GM23338 (cell line): Measurements from ENCODE around the gene VEPH1. TPM values are rescaled to one million over a fixed set of nuclear protein-coding genes. Genes with fewer than 3 reads are reported as not detected.

Source experiments
- ATAC-seq: fragments of 200-7000 bp; cut with Tn5 transposase; 3 replicates; pipeline ENCODE4 v1.9.1; 2020
- DNase-seq: peaks from one replicate; pipeline ENCODE4 v3.0.0-alpha.2; 2015; ENCODE audit warnings: low spot score
- H2AFZ ChIP-seq: fragments of 200-600 bp; sonication (generic); 2 replicates; pipeline ENCODE4 v1.8.0; 2016; ENCODE audit warnings: antibody characterized with exemption, mild to moderate bottlenecking, moderate library complexity
- H3F3A ChIP-seq: fragments of 200-600 bp; sonication (generic); replicated peaks from 2 replicates; pipeline ENCODE4 v1.8.0; 2017; ENCODE audit warnings: antibody characterized with exemption, mixed run types, low read depth
- H3K27ac ChIP-seq: fragments of 200-600 bp; sonication (generic); 2 replicates; pipeline ENCODE4 v1.6.1; 2016; ENCODE audit warnings: low read depth
- H3K27me3 ChIP-seq: fragments of 200-600 bp; sonication (generic); 2 replicates; pipeline ENCODE4 v1.8.0; 2016; ENCODE audit warnings: mild to moderate bottlenecking, mixed run types, moderate library complexity; ENCODE audit not compliant: insufficient read depth
- H3K36me3 ChIP-seq: fragments of 200-600 bp; sonication (generic); 2 replicates; pipeline ENCODE4 v1.8.0; 2016; ENCODE audit warnings: mild to moderate bottlenecking; ENCODE audit not compliant: insufficient read depth
- H3K4me1 ChIP-seq: fragments of 200-600 bp; sonication (generic); 2 replicates; pipeline ENCODE4 v1.8.0; 2016; ENCODE audit warnings: mild to moderate bottlenecking, moderate library complexity; ENCODE audit not compliant: insufficient read depth
- H3K4me2 ChIP-seq: fragments of 200-600 bp; sonication (generic); 2 replicates; pipeline ENCODE4 v1.7.1; 2017; ENCODE audit warnings: mixed run types
- H3K4me3 ChIP-seq: fragments of 200-600 bp; sonication (generic); 2 replicates; pipeline ENCODE4 v1.6.1; 2016; ENCODE audit warnings: mixed run types
- H3K79me2 ChIP-seq: fragments of 200-600 bp; sonication (generic); replicated peaks from 2 replicates; pipeline ENCODE4 v1.8.0; 2017; ENCODE audit warnings: mild to moderate bottlenecking; ENCODE audit not compliant: insufficient read depth
- H3K9me2 ChIP-seq: fragments of 200-600 bp; sonication (generic); 2 replicates; pipeline ENCODE4 v1.8.0; 2017; ENCODE audit not compliant: insufficient read depth
- H4K20me1 ChIP-seq: fragments of 200-600 bp; sonication (generic); replicated peaks from 2 replicates; pipeline ENCODE4 v1.8.0; 2017; ENCODE audit warnings: mild to moderate bottlenecking; ENCODE audit not compliant: insufficient read depth
- H3K27ac Mint-ChIP-seq: 2 replicates; pipeline ENCODE4 v1.8.0; 2020; ENCODE audit warnings: inconsistent platforms, mild to moderate bottlenecking, moderate library complexity, mixed read lengths
- H3K27me3 Mint-ChIP-seq: 3 replicates; pipeline ENCODE4 v1.8.0; 2022; ENCODE audit warnings: low read depth, mild to moderate bottlenecking, moderate library complexity, mixed read lengths, inconsistent platforms; ENCODE audit not compliant: insufficient read depth, poor library complexity
- H3K36me3 Mint-ChIP-seq: 3 replicates; pipeline ENCODE4 v1.8.0; 2021; ENCODE audit warnings: low read depth, mild to moderate bottlenecking, inconsistent platforms, moderate library complexity, mixed read lengths
- H3K4me1 Mint-ChIP-seq: 3 replicates; pipeline ENCODE4 v1.8.0; 2020; ENCODE audit warnings: mild to moderate bottlenecking, inconsistent platforms, mixed read lengths
- H3K4me3 Mint-ChIP-seq: 3 replicates; pipeline ENCODE4 v1.8.0; 2021; ENCODE audit warnings: moderate library complexity, mild to moderate bottlenecking, inconsistent platforms, mixed read lengths
- H3K9me3 Mint-ChIP-seq: 3 replicates; pipeline ENCODE4 v1.8.0; 2020; ENCODE audit warnings: moderate library complexity, mild to moderate bottlenecking, inconsistent platforms, mixed read lengths
- CREB1 ChIP-seq: fragments of 250-450 bp; sonication (Bioruptor Pico); IDR thresholded peaks from 2 replicates; pipeline ENCODE4 v1.5.0; 2020; ENCODE audit warnings: low read depth, mild to moderate bottlenecking, moderate library complexity
- CTCF ChIP-seq, 2 experiments: fragments of 200-600 bp in 1 of 2; sonication (generic) in 1 of 2; conservative IDR thresholded peaks; 2 replicates each; pipeline versions ENCODE4 v1.5.1 to v1.6.1; 2016 to 2017; ENCODE audit warnings: antibody characterized with exemption in 2 of 2, low read depth in 2 of 2, mild to moderate bottlenecking in 2 of 2, moderate library complexity in 1 of 2
- ETS1 ChIP-seq: IDR thresholded peaks from 2 replicates; pipeline ENCODE4 v1.6.1; 2016; ENCODE audit warnings: antibody characterized with exemption
- EZH2 ChIP-seq: fragments of 200-600 bp; sonication (generic); IDR thresholded peaks from one replicate; pipeline ENCODE4 v1.8.0; 2017; ENCODE audit warnings: antibody characterized with exemption, mild to moderate bottlenecking, low read depth; ENCODE audit not compliant: unreplicated experiment
- EZH2phosphoT487 ChIP-seq: fragments of 200-600 bp; sonication (generic); IDR thresholded peaks from one replicate; pipeline ENCODE4 v1.8.1; 2018; ENCODE audit warnings: antibody characterized with exemption; ENCODE audit not compliant: unreplicated experiment
- JUNB ChIP-seq: IDR thresholded peaks from one replicate; pipeline ENCODE4 v1.6.1; 2016; ENCODE audit warnings: antibody characterized with exemption; ENCODE audit not compliant: unreplicated experiment
- NANOG ChIP-seq: IDR thresholded peaks from 2 replicates; pipeline ENCODE4 v1.6.1; 2016; ENCODE audit warnings: antibody characterized with exemption, borderline replicate concordance
- POLR2AphosphoS5 ChIP-seq: IDR thresholded peaks from 2 replicates; pipeline ENCODE4 v1.6.1; 2016; ENCODE audit warnings: antibody characterized with exemption, low read depth
- REST ChIP-seq: IDR thresholded peaks from one replicate; pipeline ENCODE4 v1.6.1; 2018; ENCODE audit warnings: antibody characterized with exemption; ENCODE audit not compliant: unreplicated experiment
- STAT1 ChIP-seq: IDR thresholded peaks from one replicate; pipeline ENCODE4 v1.6.1; 2016; ENCODE audit warnings: antibody characterized with exemption; ENCODE audit not compliant: unreplicated experiment
- ZNF114 ChIP-seq: fragments of 250-450 bp; sonication (Bioruptor Pico); IDR thresholded peaks from 2 replicates; pipeline ENCODE4 v1.5.0; 2020; ENCODE audit warnings: mild to moderate bottlenecking, moderate library complexity
- ZNF331 ChIP-seq: fragments of 250-450 bp; sonication (Bioruptor Pico); IDR thresholded peaks from 2 replicates; pipeline ENCODE4 v1.5.0; 2020; ENCODE audit warnings: low read depth, mild to moderate bottlenecking, moderate library complexity
- ZNF462 ChIP-seq: fragments of 250-450 bp; sonication (Bioruptor Pico); IDR thresholded peaks from 2 replicates; pipeline ENCODE4 v1.5.0; 2020; ENCODE audit warnings: mild to moderate bottlenecking, moderate library complexity
- polyA plus RNA-seq: library from polyadenylated mRNA; unstranded; fragments of >200 nt; fragmentation: Nextera tagmentation; extraction: Ambion mirVana; gene quantifications from 2 replicates; pipeline ENCODE4 v1.2.1, GENCODE V29; 2016
- total RNA-seq: library from RNA; depleted of rRNA; stranded (reverse); fragments of >200 nt; shearing (Covaris generic); gene quantifications from 2 replicates; pipeline ENCODE4 v1.2.3, GENCODE V29; 2014

Gene VEPH1
- total and polyA plus RNA-seq, 2 experiments from 2014 or later = 15.4 to 33.8 TPM

GRCh38 chr3:157543501-157544035 is 40.4 kb upstream of the VEPH1 start:
- Histone ChIP-seq H3K9me2 (no peaks in the 10 kb centered on the region), H3F3A (no peaks in the 10 kb centered on the region), H3K27me3 (0 out of 2 replicates have a peak, but pooled peaks cover 5% of the 10 kb centered on the region), H2AFZ (peak overlapping the region; percentile 100), H4K20me1 (no peaks in the 10 kb centered on the region), H3K4me3 (peak overlapping the region; percentile 67), H3K4me1 (no peaks in the 10 kb centered on the region; the same call in 1 of the 2 replicates), H3K79me2 (no peaks in the 10 kb centered on the region), H3K36me3 (no peaks in the 10 kb centered on the region), H3K27ac (no peak overlapping the region), H3K4me2 (peak overlapping the region; percentile 92)
- Mint-ChIP-seq H3K4me3 (peak overlapping the region; percentile 75), H3K9me3 (peaks cover 12% of the 10 kb centered on the region), H3K27me3 (no peaks in the 10 kb centered on the region), H3K36me3 (0 out of 3 replicates have a peak, but pooled peaks cover 6% of the 10 kb centered on the region), H3K4me1 (no peaks in the 10 kb centered on the region; the same call in 2 of the 3 replicates), H3K27ac (no peak overlapping the region)
- TF ChIP-seq ZNF331 (no peak), CREB1 (no peak), EZH2 (no peak), NANOG (no peak), JUNB (no peak), STAT1 (no peak), ZNF462 (CRISPR knock-in tag) (no peak), EZH2phosphoT487 (no peak), ZNF114 (no peak), ETS1 (no peak), REST (no peak), POLR2AphosphoS5 (no peak), CTCF (conservative IDR thresholded peaks at IDR 0.05; ENCODE audit: low read depth in 2 of 2) (no peak)
- DNase-seq = no peak
- no peak for ATAC-seq
